Activated naive CD4-positive, alpha-beta T cell treated with anti-CD3 and anti-CD28 coated beads for 36 hours (primary cell): Measurements from ENCODE around the gene KIF4B. TPM values are rescaled to one million over a fixed set of nuclear protein-coding genes. Genes with fewer than 3 reads are reported as not detected.
A peak's percentile ranks its signal among the peaks of the same experiment; 100 is the strongest.
"Not testable (repeated sequence)": the region's sequence is repeated elsewhere in the genome, so short reads cannot be mapped to it uniquely, and the experiment has no call there.

Experiments used
- CTCF ChIA-PET: fragments of 350-600 bp; sonication (Branson Sonifier 250); formaldehyde crosslinking; loops from one replicate; lab custom pipeline; 2021; ENCODE audit warnings: antibody characterized with exemption; lab: Charles Lee
- DNase-seq: peaks from one replicate; pipeline ENCODE4 v3.0.0-alpha.2; 2020
- H3K27ac Mint-ChIP-seq: one replicate; pipeline ENCODE4 v1.8.0; 2021; ENCODE audit warnings: mild to moderate bottlenecking, mixed read lengths
- H3K27me3 Mint-ChIP-seq: one replicate; pipeline ENCODE4 v1.8.0; 2021; ENCODE audit warnings: low read depth, mixed read lengths
- H3K36me3 Mint-ChIP-seq: one replicate; pipeline ENCODE4 v1.8.0; 2021; ENCODE audit warnings: low read depth, mixed read lengths
- H3K4me1 Mint-ChIP-seq: one replicate; pipeline ENCODE4 v1.8.0; 2021; ENCODE audit warnings: low read depth, mixed read lengths
- H3K4me3 Mint-ChIP-seq: one replicate; pipeline ENCODE4 v1.8.0; 2021; ENCODE audit warnings: mild to moderate bottlenecking, moderate library complexity, mixed read lengths
- H3K9me3 Mint-ChIP-seq: one replicate; pipeline ENCODE4 v1.8.0; 2021; ENCODE audit warnings: mixed read lengths
- intact Hi-C: fragments of 100-400 bp; cut with micrococcal nuclease; formaldehyde crosslinking; loops from one replicate; pipeline ENCODE4 v1.15.1; 2023
- total RNA-seq, 2 experiments: library from RNA; stranded (reverse); gene quantifications; one replicate each; pipeline ENCODE4 v1.2.3, GENCODE V29; 2021

Gene KIF4B
- total RNA-seq, 2 experiments from 2014 or later: 0.05 to 0.10 TPM

- no peaks in the 10 kb centered on the region for H3K9me3 Mint-ChIP-seq
- intact Hi-C loops: no loop called here
- no peaks in the 10 kb centered on the region for H3K4me1 Mint-ChIP-seq
- no peak overlapping the region for H3K27ac Mint-ChIP-seq
- no peak for DNase-seq
- CTCF ChIA-PET: no interaction called here
- peaks cover 10% of the 10 kb centered on the region for H3K27me3 Mint-ChIP-seq
- no peak overlapping the region for H3K4me3 Mint-ChIP-seq
- no peaks in the 10 kb centered on the region for H3K36me3 Mint-ChIP-seq
Measured at GRCh38 chr5:154986151-154986550, 27.4 kb upstream of the KIF4B start.

GRCh38 chr5:154989626-154990025 lies 23.9 kb upstream of the KIF4B start:
- DNase-seq: no peak
- H3K4me1 Mint-ChIP-seq: no peaks in the 10 kb centered on the region
- no peak overlapping the region for H3K4me3 Mint-ChIP-seq

GRCh38 chr5:154993461-154993860 lies 20.1 kb upstream of the KIF4B start:
- CTCF ChIA-PET: interaction anchor here (0.6 to 0.7 kb wide), 2 partner anchors 23 to 289 kb away, joined by 3 read pairs; no protein-coding TSS in a partner anchor
- no peak for DNase-seq
- Mint-ChIP-seq H3K36me3 (no peaks in the 10 kb centered on the region), H3K4me3 (no peak overlapping the region), H3K9me3 (no peaks in the 10 kb centered on the region), H3K27me3 (peaks cover 4% of the 10 kb centered on the region), H3K4me1 (no peaks in the 10 kb centered on the region), H3K27ac (no peak overlapping the region)
- intact Hi-C loops: no loop called here

More at GRCh38 chr5:154989626-154990025, 23.9 kb upstream of the KIF4B start:
- H3K36me3 Mint-ChIP-seq: no peaks in the 10 kb centered on the region
- no peaks in the 10 kb centered on the region for H3K9me3 Mint-ChIP-seq
- H3K27me3 Mint-ChIP-seq: peaks cover 10% of the 10 kb centered on the region
- no peak overlapping the region for H3K27ac Mint-ChIP-seq
- intact Hi-C loops: no loop called here
- CTCF ChIA-PET: no interaction called here

DNA sequence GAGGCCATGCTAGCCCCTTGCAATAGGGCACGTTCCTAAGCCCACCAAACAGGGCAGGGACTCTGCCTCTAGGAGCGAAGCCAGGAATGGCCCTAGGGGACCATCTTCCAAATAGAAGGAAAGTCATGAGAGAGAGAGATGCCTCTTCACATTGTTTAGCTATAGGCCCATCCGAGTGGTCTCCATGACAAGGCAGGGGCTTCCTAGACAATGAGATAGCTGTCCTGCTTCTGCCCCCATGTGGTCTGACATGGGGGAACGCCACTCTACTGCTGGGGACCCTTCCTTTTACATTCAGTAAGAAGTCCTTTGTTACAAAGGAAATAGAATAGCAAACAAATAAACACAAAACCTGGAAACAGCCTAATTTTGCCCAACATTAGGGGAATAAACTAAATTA lies 17.9 kb upstream of the KIF4B start:
- Mint-ChIP-seq H3K27ac (no peak overlapping the region), H3K27me3 (peaks cover 12% of the 10 kb centered on the region), H3K4me1 (no peaks in the 10 kb centered on the region), H3K4me3 (no peak overlapping the region), H3K9me3 (no peaks in the 10 kb centered on the region), H3K36me3 (no peaks in the 10 kb centered on the region)
- intact Hi-C loops: no loop called here
- no peak for DNase-seq
- CTCF ChIA-PET: interaction anchor here (1.6 kb wide), 1 partner anchor 345 kb away, joined by 3 read pairs; no protein-coding TSS in a partner anchor

DNA sequence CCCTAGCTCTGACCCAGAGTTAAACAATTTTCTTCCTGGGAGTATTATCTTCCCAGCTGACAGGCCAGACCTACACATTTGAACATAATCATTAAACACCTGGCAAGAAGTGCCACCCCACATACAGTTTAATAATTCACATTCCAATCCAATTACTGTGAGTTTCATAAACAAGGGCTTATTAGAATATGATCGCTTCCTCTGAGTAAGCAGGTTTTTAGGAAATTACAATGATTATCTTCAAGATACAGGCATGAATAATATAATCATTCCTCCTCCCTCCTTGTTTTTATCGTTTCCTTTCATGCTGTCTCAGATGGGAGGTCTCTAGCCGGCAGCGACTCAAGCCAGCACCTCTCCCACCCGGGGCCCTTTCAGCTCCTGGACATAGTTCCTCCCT lies 15.8 kb upstream of the KIF4B start:
- no peaks in the 10 kb centered on the region for H3K9me3 Mint-ChIP-seq
- H3K27me3 Mint-ChIP-seq: peaks cover 25% of the 10 kb centered on the region
- no peak for DNase-seq
- no peaks in the 10 kb centered on the region for H3K4me1 Mint-ChIP-seq
- CTCF ChIA-PET: no interaction called here
- H3K36me3 Mint-ChIP-seq: no peaks in the 10 kb centered on the region
- intact Hi-C loops: no loop called here
- no peak overlapping the region for H3K4me3 Mint-ChIP-seq
- H3K27ac Mint-ChIP-seq: no peak overlapping the region

DNA sequence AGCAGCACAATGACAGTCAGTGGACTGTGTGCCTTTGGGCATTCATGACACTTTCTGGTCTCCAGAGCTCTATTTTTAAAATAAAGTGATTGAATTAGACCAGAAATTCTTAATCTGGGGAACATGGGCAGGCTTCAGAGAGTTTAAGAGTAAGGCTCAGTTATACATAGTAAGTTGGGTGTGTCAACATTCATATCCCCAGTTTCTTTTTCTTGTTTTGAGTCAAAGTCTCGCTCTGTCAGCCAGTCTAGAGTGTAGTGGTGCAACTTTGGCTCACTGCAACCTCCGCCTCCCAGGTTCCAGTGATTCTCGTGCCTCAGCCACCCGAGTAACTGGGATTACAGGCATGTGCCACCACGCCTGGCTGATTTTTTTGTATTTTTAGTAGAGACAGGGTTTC lies 13.7 kb upstream of the KIF4B start:
- no peaks in the 10 kb centered on the region for H3K4me1 Mint-ChIP-seq
- no peak for DNase-seq
- no peak overlapping the region for H3K4me3 Mint-ChIP-seq
- H3K27me3 Mint-ChIP-seq: peaks cover 25% of the 10 kb centered on the region
- peaks cover 3% of the 10 kb centered on the region for H3K9me3 Mint-ChIP-seq
- no peaks in the 10 kb centered on the region for H3K36me3 Mint-ChIP-seq
- CTCF ChIA-PET: no interaction called here
- H3K27ac Mint-ChIP-seq: no peak overlapping the region
- intact Hi-C loops: no loop called here

- DNase-seq: no peak
- intact Hi-C loops: no loop called here
- H3K27ac Mint-ChIP-seq: no peak overlapping the region
- CTCF ChIA-PET: interaction anchor here (1.2 kb wide), 1 partner anchor 89 kb away, joined by 3 read pairs; no protein-coding TSS in a partner anchor
- peaks cover 25% of the 10 kb centered on the region for H3K27me3 Mint-ChIP-seq
- peaks cover 3% of the 10 kb centered on the region for H3K9me3 Mint-ChIP-seq
- H3K4me1 Mint-ChIP-seq: no peaks in the 10 kb centered on the region
- no peak overlapping the region for H3K4me3 Mint-ChIP-seq
- no peaks in the 10 kb centered on the region for H3K36me3 Mint-ChIP-seq
Measured at GRCh38 chr5:155001523-155001922, 12.0 kb upstream of the KIF4B start.

- intact Hi-C loops, H3K27ac Mint-ChIP-seq, H3K4me1 Mint-ChIP-seq, H3K36me3 Mint-ChIP-seq, DNase-seq, H3K9me3 Mint-ChIP-seq, H3K4me3 Mint-ChIP-seq: not testable (repeated sequence)
- CTCF ChIA-PET: interaction anchor here (0.6 kb wide), 1 partner anchor 12 kb away, joined by 3 read pairs; no protein-coding TSS in a partner anchor
- H3K27me3 Mint-ChIP-seq: peaks cover 27% of the 10 kb centered on the region
Measured at GRCh38 chr5:155002722-155003121, 10.8 kb upstream of the KIF4B start.

DNA sequence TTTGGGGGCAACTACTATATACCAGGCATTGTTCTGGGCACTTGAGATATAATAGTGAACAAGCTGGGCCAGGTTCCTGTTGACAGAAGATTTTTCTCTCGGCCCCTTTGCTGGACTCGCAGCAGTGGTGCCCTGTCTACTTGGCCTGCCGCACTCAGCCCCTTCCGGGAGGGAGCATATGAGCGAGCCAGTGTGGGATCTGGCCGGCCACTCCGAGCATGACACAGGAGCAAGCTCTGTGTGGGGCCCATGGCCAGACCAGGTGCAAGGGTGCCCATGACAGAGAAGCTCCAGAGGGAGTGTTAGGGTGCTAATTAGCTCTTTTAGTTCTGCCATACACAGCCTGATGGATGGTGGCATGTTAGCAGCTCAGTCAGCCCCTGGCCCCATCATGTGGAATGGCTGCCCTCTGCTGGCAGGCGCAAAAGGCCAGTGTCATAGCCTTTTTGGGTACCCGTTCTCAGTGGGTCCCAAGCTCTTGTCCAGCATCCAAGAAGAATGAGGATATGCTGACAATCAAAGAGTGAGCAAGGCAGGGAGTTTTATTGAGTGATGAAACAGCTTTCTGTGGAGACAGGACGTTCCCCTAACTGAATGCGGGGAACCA lies 9.3 kb upstream of the KIF4B start:
- Mint-ChIP-seq H3K36me3 (no peaks in the 10 kb centered on the region), H3K4me3 (no peak overlapping the region), H3K4me1 (no peaks in the 10 kb centered on the region), H3K9me3 (peaks cover 3% of the 10 kb centered on the region), H3K27ac (no peak overlapping the region), H3K27me3 (peaks cover 19% of the 10 kb centered on the region)
- peak; percentile 45 for DNase-seq
- CTCF ChIA-PET: interaction anchor here (0.5 to 2.2 kb wide), 7 partner anchors 17 to 361 kb away, joined by 3 to 8 read pairs (median 4); no protein-coding TSS in a partner anchor
- intact Hi-C loops: loop anchor here (1.0 kb wide), 2 partner anchors 59 to 354 kb away; no protein-coding TSS in a partner anchor

- H3K4me3 Mint-ChIP-seq, H3K4me1 Mint-ChIP-seq, H3K9me3 Mint-ChIP-seq, H3K27ac Mint-ChIP-seq, H3K27me3 Mint-ChIP-seq, CTCF ChIA-PET, H3K36me3 Mint-ChIP-seq, intact Hi-C loops, DNase-seq: not testable (repeated sequence)
Measured at GRCh38 chr5:155006265-155006664, 7.3 kb upstream of the KIF4B start.

- Mint-ChIP-seq H3K9me3 (peaks cover 3% of the 10 kb centered on the region), H3K36me3 (no peaks in the 10 kb centered on the region), H3K4me1 (no peaks in the 10 kb centered on the region), H3K27me3 (peaks cover 8% of the 10 kb centered on the region), H3K27ac (no peak overlapping the region), H3K4me3 (no peak overlapping the region)
- intact Hi-C loops: no loop called here
- no peak for DNase-seq
- CTCF ChIA-PET: no interaction called here
Measured at GRCh38 chr5:155008669-155009068, 4.9 kb upstream of the KIF4B start.

GRCh38 chr5:155010881-155011280 lies 2.7 kb upstream of the KIF4B start:
- CTCF ChIA-PET: no interaction called here
- H3K27ac Mint-ChIP-seq: no peak overlapping the region
- no peaks in the 10 kb centered on the region for H3K36me3 Mint-ChIP-seq
- no peak overlapping the region for H3K4me3 Mint-ChIP-seq
- peaks cover 11% of the 10 kb centered on the region for H3K27me3 Mint-ChIP-seq
- intact Hi-C loops: no loop called here
- no peak for DNase-seq
- H3K4me1 Mint-ChIP-seq: no peaks in the 10 kb centered on the region
- no peaks in the 10 kb centered on the region for H3K9me3 Mint-ChIP-seq

DNA sequence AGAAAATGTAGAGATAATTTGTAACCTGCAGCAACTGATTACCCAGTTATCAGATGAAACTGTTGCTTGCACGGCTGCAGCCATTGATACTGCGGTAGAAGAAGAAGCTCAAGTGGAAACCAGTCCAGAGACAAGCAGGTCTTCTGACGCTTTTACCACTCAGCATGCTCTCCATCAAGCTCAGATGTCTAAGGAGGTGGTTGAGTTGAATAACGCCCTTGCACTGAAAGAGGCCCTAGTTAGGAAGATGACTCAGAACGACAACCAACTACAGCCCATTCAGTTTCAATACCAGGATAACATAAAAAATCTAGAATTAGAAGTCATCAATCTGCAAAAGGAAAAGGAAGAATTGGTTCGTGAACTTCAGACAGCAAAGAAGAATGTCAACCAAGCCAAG lies 1.7 kb downstream of the KIF4B start:
- intact Hi-C loops: no loop called here
- Mint-ChIP-seq H3K27me3 (peaks cover 22% of the 10 kb centered on the region), H3K36me3 (no peaks in the 10 kb centered on the region), H3K9me3 (no peaks in the 10 kb centered on the region), H3K4me1 (no peaks in the 10 kb centered on the region), H3K4me3 (no peak overlapping the region), H3K27ac (no peak overlapping the region)
- CTCF ChIA-PET: no interaction called here
- no peak for DNase-seq
